Gastroesophageal sphincter (tissue), 3 donors: Measurements from ENCODE around the gene VIM.

Experiments used
- EP300 ChIP-seq: sonication (generic); formaldehyde crosslinking; IDR thresholded peaks from one replicate; pipeline ENCODE4 v1.6.1; 2017; ENCODE audit warnings: antibody characterized with exemption, mild to moderate bottlenecking
- TF ChIP-seq, protein P1 (sequence below), 4 experiments: fragments of 200-600 bp in 2 of 4; fragments of 450-650 bp in 2 of 4; sonication (generic) in 1 of 4; IDR thresholded peaks; one replicate each; pipeline ENCODE4 v1.5.1; 2017 to 2019; ENCODE audit warnings: antibody characterized with exemption in 4 of 4, mild to moderate bottlenecking in 2 of 4, moderate library complexity in 2 of 4

- TF ChIP-seq, protein P1, sequence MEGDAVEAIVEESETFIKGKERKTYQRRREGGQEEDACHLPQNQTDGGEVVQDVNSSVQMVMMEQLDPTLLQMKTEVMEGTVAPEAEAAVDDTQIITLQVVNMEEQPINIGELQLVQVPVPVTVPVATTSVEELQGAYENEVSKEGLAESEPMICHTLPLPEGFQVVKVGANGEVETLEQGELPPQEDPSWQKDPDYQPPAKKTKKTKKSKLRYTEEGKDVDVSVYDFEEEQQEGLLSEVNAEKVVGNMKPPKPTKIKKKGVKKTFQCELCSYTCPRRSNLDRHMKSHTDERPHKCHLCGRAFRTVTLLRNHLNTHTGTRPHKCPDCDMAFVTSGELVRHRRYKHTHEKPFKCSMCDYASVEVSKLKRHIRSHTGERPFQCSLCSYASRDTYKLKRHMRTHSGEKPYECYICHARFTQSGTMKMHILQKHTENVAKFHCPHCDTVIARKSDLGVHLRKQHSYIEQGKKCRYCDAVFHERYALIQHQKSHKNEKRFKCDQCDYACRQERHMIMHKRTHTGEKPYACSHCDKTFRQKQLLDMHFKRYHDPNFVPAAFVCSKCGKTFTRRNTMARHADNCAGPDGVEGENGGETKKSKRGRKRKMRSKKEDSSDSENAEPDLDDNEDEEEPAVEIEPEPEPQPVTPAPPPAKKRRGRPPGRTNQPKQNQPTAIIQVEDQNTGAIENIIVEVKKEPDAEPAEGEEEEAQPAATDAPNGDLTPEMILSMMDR (IDR thresholded peaks at IDR 0.05) = no peak
- TF ChIP-seq EP300 = no peak
These were observed 10.6 kb downstream of the VIM start for GRCh38 chr10:17238445-17239291.
